Fibroblast of the aortic adventitia (primary cell): ENCODE results near the gene MRPL23. TPM values are rescaled to one million over a fixed set of nuclear protein-coding genes. Genes with fewer than 3 reads are reported as not detected.
"Not testable (repeated sequence)": the region's sequence is repeated elsewhere in the genome, so short reads cannot be mapped to it uniquely, and the experiment has no call there.

Source experiments
- DNase-seq: peaks from one replicate; pipeline ENCODE4 v3.0.0-alpha.2; 2010; ENCODE audit warnings: low read depth
- H3K4me3 ChIP-seq: 2 replicates; pipeline ENCODE4 v1.5.1; 2011; ENCODE audit warnings: low read depth, mild to moderate bottlenecking, control low read depth, low read length, moderate library complexity
- total RNA-seq: library from RNA; depleted of rRNA; stranded (reverse); fragments of >200 nt; gene quantifications from 2 replicates; pipeline ENCODE4 v1.2.3, GENCODE V29; 2012; ENCODE audit warnings: low replicate concordance
- TF ChIP-seq, protein P1 (sequence below): IDR thresholded peaks from 2 replicates; pipeline ENCODE4 v1.5.1; 2011; ENCODE audit warnings: mild to moderate bottlenecking, low read length, control low read depth, inconsistent platforms; ENCODE audit not compliant: insufficient read depth

Gene MRPL23
- total RNA-seq, 1 donor, result 84.3 TPM

DNA sequence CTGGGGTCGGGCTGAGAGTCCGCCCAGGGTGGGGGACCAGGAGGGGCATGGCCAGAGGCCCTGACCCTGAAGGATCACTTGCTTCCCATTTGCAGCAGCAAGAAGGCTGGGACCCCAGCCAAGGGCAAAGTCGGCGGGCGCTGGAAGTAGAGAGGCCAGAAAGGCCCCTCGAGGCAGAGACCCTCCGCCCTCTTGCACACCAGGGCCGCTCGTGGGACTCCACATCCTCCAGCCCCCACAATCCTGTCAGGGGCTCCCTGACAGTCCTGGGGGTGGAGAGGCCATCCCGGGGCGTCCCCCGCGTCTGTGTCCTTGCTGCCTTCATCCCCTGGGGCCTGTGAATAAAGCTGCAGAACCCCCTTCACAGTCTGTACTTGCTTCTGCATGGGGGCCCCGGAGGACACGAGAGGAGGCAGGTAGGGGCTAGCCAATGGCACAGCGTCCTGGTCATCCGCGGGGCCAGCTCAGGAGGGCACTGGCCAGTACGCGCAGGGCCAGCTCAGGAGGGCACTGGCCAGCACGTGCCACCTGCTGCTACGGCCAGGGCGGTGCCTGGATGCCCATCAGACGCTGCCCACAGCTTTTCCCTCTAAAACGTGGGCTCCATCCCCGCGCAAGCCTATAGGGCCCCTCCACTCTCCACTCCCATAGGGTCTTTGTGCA, 8.7 kb upstream of the MRPL23 start:
- no peak for DNase-seq
- no peak overlapping the region for H3K4me3 ChIP-seq
- TF ChIP-seq, protein P1, sequence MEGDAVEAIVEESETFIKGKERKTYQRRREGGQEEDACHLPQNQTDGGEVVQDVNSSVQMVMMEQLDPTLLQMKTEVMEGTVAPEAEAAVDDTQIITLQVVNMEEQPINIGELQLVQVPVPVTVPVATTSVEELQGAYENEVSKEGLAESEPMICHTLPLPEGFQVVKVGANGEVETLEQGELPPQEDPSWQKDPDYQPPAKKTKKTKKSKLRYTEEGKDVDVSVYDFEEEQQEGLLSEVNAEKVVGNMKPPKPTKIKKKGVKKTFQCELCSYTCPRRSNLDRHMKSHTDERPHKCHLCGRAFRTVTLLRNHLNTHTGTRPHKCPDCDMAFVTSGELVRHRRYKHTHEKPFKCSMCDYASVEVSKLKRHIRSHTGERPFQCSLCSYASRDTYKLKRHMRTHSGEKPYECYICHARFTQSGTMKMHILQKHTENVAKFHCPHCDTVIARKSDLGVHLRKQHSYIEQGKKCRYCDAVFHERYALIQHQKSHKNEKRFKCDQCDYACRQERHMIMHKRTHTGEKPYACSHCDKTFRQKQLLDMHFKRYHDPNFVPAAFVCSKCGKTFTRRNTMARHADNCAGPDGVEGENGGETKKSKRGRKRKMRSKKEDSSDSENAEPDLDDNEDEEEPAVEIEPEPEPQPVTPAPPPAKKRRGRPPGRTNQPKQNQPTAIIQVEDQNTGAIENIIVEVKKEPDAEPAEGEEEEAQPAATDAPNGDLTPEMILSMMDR, result no peak

DNA sequence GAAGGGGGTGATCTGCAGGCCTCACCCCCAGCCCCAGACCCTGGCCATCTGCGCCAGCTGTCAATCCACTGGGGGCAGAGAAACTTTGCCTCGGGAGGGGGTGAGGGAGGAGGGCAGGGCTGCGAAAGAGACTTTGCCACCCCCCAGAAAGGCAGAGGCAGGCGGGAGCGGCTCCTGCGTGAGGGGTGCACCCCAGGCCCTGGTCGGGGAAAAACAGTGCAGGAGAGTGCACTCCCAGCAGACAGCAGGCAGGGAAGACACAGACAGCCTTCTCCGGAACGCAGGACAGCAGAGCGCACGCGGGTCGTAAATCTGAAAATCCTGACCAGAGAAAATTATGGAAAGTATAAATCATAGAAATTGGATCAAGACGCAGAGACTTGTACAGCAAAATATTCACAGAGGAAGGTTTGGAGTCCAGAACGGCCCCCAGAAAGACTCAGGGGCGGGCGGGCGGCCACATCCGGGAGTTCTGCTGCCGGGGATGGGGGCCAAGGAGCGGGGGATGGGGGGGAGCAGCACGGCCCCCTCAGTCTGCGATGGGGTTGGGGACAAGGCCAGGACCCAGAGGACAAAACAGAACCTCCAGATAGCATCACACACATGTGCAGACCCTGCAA, 8.0 kb upstream of the MRPL23 start:
- DNase-seq, result no peak
- H3K4me3 ChIP-seq, result no peak overlapping the region
- TF ChIP-seq, protein P1, result no peak

DNA sequence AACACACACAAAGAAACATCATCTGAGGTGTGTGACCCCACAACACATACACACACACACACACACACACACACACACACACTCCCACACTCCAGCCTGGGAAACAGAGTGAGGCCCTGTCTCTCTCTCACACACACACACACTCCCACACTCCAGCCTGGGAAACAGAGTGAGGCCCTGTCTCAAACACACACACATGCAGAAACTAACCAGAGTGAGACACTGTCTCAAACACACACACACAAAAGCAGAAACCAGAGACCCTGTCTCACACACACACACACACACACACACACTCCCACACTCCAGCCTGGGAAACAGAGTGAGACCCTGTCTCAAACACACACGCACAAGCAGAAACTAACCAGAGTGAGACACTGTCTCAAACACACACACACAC, 7.3 kb upstream of the MRPL23 start:
- not testable (repeated sequence) for H3K4me3 ChIP-seq
- DNase-seq, result peak; percentile 25

DNA sequence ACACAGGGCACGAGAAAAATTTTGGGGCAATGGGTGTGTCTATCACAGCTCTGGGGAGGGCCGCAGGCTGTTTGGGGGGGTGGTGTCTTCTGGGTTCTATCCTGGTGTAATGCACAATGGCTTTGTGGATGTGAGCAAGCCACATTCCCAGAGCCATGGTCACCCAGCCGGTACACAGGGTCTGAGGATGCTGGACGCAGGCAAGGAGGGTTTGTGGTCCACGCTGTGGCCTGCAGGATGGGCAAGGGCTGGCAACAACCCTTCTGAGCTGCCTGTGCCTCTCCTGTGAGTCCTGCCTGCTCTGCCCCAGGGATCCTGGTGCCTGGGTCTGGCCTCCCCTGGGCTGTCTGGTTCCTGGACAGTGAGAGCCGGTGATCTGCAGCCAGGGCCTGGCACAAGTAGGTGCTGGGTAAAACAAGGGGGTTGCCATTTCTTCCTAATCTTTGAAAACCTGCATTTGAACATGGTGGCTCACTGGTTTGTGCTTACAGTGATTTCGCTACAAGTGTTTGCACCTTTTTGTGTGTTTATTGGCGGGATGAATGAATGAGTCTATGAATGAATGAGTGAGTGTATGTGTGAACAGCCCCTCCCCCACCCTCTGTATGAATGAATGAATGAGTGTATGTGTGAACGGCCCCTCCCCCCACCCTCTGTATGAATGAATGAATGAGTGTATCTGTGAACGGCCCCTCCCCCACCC, 4.4 kb upstream of the MRPL23 start:
- TF ChIP-seq, protein P1, result no peak

DNA sequence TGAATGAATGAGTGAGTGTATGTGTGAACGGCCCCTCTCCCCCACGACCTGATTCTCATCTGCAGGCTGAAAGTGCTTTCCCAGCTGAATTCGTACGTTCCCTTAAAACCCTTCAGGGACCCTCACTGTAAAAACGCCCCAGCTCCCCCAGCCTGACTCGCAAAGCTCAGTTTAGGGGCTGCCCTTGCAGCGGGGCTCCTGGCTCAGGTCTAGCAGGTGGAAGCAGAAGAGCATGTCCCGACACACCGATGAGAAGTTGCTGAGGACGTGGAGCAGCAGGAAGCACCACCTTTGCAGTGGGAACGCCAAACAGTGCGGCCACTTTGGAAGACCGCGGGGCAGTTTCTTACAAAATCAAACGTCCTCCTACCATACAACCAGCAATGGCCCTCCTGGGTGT, 3.6 kb upstream of the MRPL23 start:
- DNase-seq, result no peak
- no peak overlapping the region for H3K4me3 ChIP-seq
- TF ChIP-seq, protein P1, result no peak

More for the DNA sequence above, 4.4 kb upstream of the MRPL23 start:
- no peak overlapping the region for H3K4me3 ChIP-seq
- DNase-seq, result no peak

DNA sequence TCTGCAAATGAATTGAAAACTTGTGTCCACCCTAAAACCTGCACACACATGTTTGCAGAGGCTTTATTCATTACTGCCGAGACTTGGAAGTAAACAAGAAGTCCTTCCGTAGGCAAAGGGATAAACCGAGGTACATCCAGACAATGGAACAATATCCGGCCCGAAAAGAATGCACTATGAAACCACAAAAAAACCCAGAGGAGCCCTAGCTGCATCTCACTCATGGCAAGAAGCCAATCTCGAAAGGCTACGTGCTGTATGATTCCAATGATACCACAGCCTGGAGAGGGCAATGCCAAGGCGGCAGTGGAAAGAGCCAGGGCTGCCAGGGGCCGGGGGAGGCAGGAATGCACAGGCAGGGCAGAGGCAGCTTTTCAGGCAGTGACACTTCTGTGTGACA, 3.2 kb upstream of the MRPL23 start:
- no peak overlapping the region for H3K4me3 ChIP-seq
- DNase-seq, result peak; percentile 32
- TF ChIP-seq, protein P1, result no peak

DNA sequence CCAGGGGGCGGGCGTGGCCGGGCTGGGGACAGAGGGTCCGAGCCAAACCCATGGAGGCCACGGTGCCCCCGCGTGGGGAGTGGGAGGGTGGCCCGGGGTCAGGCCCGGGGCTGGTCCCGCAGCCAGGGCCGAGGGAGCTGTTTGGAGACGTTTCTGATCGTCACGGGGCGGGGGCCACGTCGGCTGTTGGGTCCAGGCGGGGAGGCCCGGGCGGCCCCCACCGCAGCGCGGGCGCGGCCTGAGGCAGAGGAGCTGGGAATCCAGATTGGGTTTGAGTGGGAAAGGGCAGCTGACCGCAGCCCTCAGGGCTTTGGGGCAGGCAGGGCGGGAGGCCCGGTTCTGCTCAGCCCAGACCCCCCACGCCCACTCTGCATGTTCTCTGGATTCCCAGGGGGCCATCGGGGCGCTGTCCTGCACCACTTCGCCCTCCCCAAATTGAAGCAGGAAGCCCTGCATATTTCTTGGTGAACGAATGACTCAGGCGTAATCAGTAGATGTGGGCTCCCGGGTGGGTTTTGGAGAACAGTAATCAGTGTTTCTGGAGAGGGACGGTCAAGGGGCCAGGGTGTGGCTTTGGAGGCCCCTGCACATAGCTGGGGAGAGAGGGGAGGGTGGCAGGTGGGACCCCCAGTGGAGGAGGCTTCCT, 583 bp downstream of the MRPL23 start:
- DNase-seq, result no peak
- no peak overlapping the region for H3K4me3 ChIP-seq
- TF ChIP-seq, protein P1, result no peak
